Measurements from ENCODE around the gene RNF138. TPM values are rescaled to one million over a fixed set of nuclear protein-coding genes. Genes with fewer than 3 reads are reported as not detected.

The RNF138 gene
- total RNA-seq, 1 donor from 2014 or later, result 30.5 TPM

GRCh38 chr18:32126538-32126937, 34.9 kb downstream of the RNF138 start:
- Mint-ChIP-seq H3K9me3 (ENCODE audit: unreplicated experiment) (no peaks in the 10 kb centered on the region), H3K4me1 (ENCODE audit: unreplicated experiment) (no peaks in the 10 kb centered on the region), H3K36me3 (ENCODE audit: low read depth, unreplicated experiment) (peaks cover 5% of the 10 kb centered on the region), H3K27ac (ENCODE audit: unreplicated experiment) (no peak overlapping the region), H3K27me3 (ENCODE audit: unreplicated experiment) (no peaks in the 10 kb centered on the region), H3K4me3 (ENCODE audit: unreplicated experiment) (no peak overlapping the region)
- no peak for DNase-seq (ENCODE audit: low spot score)
- TF ChIP-seq CTCF (IDR thresholded peaks at IDR 0.05; ENCODE audit: unreplicated experiment), result no peak

DNA sequence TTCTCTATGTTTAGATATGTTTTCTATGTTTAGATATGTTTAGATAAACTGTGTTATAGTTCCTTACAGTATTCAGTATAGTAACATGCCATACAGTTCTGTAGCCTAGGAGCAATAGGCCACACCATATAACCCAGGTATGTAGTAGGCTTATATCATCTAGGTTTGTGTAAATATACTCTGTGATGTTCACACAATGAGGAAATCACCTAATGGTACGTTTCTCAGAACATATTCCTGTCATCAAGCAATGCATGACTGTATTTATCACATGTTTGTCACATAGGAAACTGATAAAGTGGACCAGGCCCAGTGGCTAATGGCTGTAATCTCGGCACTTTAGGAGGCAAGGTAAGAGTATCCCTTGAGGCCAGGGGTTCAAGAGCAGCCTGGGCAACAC, 44.0 kb downstream of the RNF138 start:
- Mint-ChIP-seq H3K36me3 (ENCODE audit: low read depth, unreplicated experiment) (peaks cover 3% of the 10 kb centered on the region), H3K4me1 (ENCODE audit: unreplicated experiment) (no peaks in the 10 kb centered on the region), H3K9me3 (ENCODE audit: unreplicated experiment) (no peaks in the 10 kb centered on the region), H3K27me3 (ENCODE audit: unreplicated experiment) (no peaks in the 10 kb centered on the region), H3K4me3 (ENCODE audit: unreplicated experiment) (no peak overlapping the region), H3K27ac (ENCODE audit: unreplicated experiment) (no peak overlapping the region)
- no peak for TF ChIP-seq CTCF (IDR thresholded peaks at IDR 0.05; ENCODE audit: unreplicated experiment)
- DNase-seq (ENCODE audit: low spot score), result no peak

GRCh38 chr18:32138332-32138982, 46.8 kb downstream of the RNF138 start:
- no peaks in the 10 kb centered on the region for H3K27me3 Mint-ChIP-seq (ENCODE audit: unreplicated experiment)
- no peak for TF ChIP-seq CTCF (IDR thresholded peaks at IDR 0.05; ENCODE audit: unreplicated experiment)
- DNase-seq (ENCODE audit: low spot score), result no peak
- H3K27ac Mint-ChIP-seq (ENCODE audit: unreplicated experiment), result no peak overlapping the region
- H3K9me3 Mint-ChIP-seq (ENCODE audit: unreplicated experiment), result no peaks in the 10 kb centered on the region
- no peaks in the 10 kb centered on the region for H3K4me1 Mint-ChIP-seq (ENCODE audit: unreplicated experiment)
- H3K36me3 Mint-ChIP-seq (ENCODE audit: low read depth, unreplicated experiment), result peaks cover 4% of the 10 kb centered on the region
- no peak overlapping the region for H3K4me3 Mint-ChIP-seq (ENCODE audit: unreplicated experiment)

GRCh38 chr18:32139835-32140283, 48.2 kb downstream of the RNF138 start:
- Mint-ChIP-seq H3K4me3 (ENCODE audit: unreplicated experiment) (no peak overlapping the region), H3K4me1 (ENCODE audit: unreplicated experiment) (no peaks in the 10 kb centered on the region), H3K36me3 (ENCODE audit: low read depth, unreplicated experiment) (peaks cover 4% of the 10 kb centered on the region), H3K27ac (ENCODE audit: unreplicated experiment) (no peak overlapping the region), H3K27me3 (ENCODE audit: unreplicated experiment) (no peaks in the 10 kb centered on the region), H3K9me3 (ENCODE audit: unreplicated experiment) (no peaks in the 10 kb centered on the region)
- no peak for TF ChIP-seq CTCF (IDR thresholded peaks at IDR 0.05; ENCODE audit: unreplicated experiment)
- no peak for DNase-seq (ENCODE audit: low spot score)

GRCh38 chr18:32148185-32148870, 56.7 kb downstream of the RNF138 start:
- Mint-ChIP-seq H3K27ac (ENCODE audit: unreplicated experiment) (no peak overlapping the region), H3K4me3 (ENCODE audit: unreplicated experiment) (no peak overlapping the region), H3K9me3 (ENCODE audit: unreplicated experiment) (no peaks in the 10 kb centered on the region), H3K36me3 (ENCODE audit: low read depth, unreplicated experiment) (no peaks in the 10 kb centered on the region), H3K27me3 (ENCODE audit: unreplicated experiment) (peaks cover 3% of the 10 kb centered on the region), H3K4me1 (ENCODE audit: unreplicated experiment) (no peaks in the 10 kb centered on the region)
- DNase-seq (ENCODE audit: low spot score), result no peak
- TF ChIP-seq CTCF (IDR thresholded peaks at IDR 0.05; ENCODE audit: unreplicated experiment), result no peak

Data from endothelial cell (in vitro differentiated cells).